ENCODE data around the gene CIT.

CIT gene

DNA sequence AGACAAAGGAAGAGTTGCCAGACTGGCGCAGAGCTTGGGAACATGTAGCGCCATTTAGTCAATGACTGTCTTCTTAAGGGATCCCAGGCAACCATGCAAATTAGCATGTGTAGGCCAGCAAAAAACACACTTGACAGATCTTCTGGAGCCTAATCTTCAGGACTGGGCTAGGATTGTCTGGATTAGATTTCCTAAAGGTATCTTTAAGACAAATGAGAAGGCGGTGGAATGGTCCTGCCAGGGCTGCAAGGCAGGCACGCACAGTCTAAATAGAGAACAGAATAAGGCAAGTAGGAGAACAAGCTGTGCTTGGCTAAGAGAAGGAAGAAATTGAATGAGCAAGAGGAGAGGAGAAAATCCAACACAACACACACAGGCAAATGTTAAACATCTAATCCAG, 80.0 kb downstream of the CIT start:
- DNase-seq, result no peak

DNA sequence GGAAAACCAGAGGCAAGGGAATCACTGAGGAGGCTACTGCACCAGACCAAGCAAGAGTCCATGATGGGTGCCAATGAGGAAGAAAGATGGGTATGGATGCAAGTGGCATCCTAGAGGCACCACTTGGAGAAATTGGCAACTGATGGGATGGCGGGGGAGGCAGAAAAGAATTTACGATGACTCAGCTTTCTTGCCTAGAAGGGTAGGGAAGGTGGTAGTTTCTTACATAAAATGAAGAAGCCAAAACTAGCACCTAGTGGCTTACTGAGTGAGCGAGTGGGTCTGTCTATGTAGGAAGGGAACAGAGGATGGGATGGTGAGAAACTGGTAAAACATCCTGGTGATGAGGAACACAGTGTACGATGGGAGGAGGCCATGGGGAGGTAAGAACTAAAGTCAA, 80.8 kb downstream of the CIT start:
- DNase-seq, result no peak

DNA sequence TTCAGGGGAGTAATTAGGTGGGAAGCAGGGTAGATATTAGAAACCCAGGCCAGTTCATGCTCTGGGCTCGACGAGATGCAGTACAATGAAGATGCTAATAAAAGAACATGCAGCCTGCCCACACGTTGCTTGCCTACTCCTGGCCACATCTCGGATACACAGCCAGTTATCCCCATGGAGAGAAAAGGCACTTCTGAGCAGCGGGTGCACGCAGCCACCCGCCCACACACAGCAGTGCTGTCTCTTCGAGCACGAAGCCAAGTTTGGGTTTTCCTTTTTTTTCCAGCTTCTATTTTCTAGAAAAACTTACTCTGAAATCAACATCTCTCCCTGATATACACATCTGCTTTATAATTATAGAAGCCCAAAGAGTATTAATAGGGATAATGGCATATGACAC, 85.7 kb downstream of the CIT start:
- no peak for DNase-seq

DNA sequence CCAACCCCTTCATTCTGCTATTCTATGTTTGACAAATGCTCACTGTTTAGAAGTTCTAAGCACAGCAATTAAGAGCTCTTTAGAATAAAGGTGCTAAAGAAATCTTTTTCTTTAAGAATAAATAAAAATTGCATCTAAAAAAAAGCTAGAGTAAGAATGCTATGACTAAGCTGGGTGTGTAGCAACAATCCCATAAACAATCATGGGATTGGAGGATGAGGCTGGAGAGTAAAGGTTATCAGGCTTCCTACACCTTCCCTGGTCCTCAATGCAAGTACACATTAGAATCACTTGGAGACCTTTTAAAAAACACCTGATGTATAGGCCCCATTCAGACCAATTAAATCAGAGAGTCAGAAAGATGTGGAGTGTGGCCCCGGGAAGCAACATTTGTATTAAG, 88.3 kb downstream of the CIT start:
- no peak for DNase-seq

DNA sequence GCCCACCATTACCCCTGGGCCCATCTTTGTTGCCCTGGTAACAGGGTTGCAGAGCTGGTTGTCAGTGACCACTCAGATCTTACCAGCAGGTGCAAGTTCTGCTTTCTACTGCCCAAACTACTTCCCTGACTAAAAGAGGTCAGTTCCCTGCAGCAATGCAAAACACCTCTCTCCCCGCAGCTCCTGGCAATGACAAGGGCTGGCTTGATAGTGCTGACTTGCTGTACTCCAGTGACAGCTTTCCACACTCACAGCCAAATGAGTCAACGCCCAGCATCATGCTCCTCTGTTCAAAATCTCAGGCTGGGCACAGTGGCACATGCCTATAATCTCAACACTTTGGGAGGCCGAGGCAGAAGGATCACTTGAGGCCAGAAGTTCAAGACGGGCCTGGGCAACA, 90.6 kb downstream of the CIT start:
- DNase-seq, result no peak

DNA sequence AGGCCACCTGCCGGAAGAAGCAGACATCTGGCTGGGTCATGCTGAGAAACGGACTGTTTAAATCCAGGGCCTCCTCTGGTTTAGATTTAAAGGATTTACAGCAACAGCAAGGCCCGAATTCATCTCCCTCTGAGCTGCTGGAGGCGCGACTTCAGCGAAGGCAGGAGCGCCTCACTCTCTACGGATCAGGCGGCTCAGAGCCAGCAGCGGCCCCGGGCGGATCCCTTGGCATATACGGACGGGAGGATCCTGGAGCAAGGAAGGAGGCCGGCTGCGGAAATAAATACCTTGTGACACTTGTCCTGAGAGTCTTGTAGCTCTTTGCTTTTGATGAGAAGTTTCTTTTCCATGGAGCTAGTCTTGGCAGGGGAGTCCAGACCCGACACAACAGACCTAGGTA, 92.4 kb downstream of the CIT start:
- no peak for DNase-seq

DNA sequence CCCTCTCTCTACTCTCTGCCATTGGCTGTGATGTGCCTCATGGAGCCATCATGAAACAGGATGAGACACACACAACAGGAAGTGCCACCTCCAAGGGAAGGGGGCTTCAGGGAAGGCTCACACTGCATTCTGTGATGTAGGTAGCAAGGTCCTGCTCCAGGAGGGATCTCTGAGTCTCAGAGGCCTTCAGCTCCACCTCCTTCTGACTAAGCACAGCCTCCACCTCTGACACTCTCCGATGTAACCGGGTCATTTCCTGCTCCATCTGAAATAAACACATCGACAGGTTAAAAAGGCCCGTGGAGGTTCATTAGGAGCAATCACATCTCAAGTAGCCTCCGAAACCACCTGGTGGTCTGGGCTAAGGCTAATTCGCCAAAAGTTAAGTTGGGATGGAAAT, 93.3 kb downstream of the CIT start:
- no peak for DNase-seq

DNA sequence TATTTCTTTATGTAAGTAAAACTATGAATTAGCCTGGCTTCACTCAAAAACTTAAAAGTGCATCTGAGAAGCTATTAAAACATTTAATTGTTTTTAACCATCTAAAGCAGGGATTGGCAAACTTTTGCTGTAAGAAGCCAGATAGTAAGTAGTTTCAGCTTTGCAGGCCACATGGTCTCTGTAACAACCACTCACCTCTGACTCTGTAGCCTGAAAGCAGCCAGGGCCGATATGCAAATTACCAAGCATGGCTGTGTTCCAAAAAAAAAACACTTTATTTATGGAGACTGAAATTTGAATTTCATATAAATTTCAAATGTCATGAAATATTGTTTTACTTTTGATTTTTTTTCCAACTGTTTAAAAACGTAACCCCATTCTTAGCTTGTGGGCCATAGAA, 95.3 kb downstream of the CIT start:
- no peak for DNase-seq

DNA sequence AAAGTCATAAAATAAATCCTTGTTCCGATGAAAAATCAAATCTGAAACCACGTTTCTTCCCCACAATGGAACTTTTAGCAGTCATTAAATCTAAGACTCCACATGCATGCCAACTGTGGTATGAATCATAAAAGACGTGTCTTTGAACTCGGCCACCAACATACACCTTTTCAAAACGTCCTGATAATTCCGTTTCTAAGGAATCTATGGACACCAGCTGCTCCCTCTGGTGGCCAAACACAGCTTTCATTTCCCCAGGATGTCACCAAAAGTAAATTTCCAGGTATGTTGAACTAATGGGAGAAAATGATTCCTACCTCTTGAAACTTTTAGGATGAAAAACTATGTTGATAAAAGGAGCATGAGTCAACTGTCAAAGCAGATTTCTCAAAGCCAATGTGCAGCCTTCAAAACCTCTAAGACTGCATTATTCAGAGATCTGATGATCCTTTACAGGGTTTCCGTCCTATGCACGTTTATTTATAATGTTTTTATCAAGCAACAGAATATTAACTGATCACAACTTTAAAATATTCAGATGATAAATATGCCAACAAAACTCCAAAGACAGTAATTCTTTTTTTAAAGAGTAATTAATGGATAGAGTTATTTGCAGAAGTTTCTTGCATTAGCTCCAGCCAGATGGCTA, 96.2 kb downstream of the CIT start:
- DNase-seq, result no peak

DNA sequence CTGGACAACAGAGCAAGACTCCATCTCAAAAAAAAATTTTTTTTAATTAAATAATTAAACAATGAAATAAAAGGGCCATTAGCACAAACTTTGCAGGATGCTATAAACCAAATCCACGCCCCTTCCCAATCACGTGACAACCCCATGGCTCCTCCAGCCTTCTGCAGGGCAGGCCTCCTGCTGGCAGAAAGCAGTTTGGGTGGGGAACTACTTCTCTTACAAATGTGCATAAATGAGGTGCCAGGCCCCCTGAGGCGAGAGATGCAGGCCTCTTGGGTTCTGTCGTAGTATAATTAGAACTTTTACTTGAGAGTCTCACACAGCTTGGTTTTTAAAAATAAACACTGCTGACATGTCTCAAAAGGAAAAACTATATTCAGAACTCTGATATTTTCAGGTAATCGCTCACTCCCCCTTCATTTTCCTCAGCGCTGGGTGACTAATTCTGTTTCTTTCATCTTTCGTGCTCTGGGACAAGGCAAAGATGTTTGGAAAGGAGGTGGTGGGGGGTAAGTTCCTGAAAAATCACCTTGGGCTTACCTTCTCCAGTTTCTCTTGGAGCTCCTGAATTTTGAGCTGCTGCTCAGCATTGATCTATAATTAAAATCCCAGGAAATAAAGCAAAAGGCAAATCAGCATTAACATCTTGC, 101.7 kb downstream of the CIT start:
- no peak for DNase-seq

DNA sequence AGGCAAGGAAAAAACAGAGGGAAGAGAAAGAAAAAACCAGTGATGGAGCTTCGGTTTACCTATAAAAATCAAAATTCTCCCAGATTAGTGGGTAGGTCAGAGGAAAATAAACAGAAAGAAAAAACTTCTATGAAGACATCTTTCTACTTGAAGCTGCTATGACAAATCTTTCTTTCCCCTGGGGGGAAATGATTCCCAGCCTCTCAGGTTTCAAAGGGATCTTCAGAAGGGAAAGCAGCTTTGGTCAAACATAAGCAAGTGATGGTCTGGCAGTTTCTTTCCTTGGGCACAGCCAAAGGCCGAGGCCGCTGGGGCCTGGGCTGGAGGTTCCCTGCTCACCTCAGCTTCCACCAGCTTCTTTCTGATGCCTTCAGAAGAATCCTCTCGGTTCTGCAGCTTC, 104.7 kb downstream of the CIT start:
- DNase-seq, result no peak

DNA sequence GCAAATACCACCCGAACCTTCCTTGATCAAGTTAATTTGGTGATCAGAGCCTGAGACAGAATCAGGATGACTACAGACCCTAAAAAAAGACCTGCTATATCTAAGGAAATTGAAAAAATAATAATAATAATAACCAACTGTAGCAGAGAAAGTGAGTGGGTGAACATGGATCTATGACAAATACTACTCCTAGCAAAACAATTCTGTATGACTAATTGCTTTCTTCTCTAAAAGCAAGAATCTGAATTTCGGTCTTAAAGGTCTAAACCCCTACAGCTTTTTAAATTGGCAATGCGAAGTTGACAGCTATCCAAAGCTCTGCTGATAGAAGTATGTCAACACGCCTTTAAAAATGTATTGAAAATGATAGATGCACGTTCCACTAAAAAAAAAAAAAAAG, 107.0 kb downstream of the CIT start:
- DNase-seq, result no peak

DNA sequence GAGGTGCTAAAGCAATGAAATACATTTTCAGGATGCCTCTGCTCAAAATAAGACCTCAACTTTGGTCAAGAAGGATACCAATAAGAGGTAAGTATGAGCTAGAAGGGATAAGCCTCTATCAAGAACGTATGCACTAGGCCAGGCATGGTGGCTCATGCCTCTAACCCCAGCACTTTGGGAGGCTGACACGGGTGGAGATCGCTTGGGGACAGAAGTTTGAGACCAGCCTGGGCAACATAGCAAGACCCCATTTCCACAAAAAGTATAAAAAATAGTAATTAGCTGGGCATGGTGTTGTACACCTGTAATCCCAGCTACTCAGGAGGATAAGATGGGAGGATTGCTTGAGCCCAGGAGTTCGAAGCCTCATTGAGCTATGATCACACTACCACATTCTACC, 114.5 kb downstream of the CIT start:
- DNase-seq, result no peak

DNA sequence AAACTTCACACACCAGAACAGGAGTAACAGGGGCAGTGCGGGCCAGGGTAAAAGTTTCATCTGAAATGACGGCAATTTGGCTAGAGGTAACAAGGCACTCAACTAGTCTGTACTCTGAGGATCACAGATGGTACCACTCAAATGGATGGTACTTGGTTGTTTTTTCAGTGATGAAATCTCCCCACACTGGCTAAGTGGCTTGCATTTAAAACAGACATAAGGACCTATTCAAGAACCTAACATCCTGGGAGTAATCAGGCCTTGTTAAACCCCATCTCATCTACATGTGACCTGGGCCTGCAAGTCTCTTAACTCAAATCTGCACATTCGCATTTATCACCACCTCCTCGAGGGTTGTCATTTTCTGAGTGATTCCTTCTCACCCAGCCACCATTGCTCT, 118.4 kb downstream of the CIT start:
- DNase-seq, result no peak

DNA sequence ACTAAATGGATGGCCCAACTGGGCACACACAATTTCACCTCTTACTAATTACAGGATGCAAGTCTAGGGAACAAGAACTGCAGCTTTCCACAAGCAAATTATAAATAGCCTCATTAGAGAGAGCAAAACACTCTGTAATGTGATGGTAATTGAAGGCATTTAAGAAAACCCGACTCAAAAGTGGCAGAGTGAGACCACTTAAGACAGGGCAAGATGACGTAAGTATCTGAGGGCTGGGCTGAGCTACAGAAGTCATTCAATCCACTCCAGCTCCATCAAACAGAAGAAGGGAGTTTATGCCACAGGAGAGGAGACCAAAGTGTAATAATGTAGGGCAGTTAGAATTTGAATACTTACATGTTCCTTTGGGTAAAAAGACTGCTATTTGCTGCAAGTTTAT, 118.9 kb downstream of the CIT start:
- no peak for DNase-seq

DNA sequence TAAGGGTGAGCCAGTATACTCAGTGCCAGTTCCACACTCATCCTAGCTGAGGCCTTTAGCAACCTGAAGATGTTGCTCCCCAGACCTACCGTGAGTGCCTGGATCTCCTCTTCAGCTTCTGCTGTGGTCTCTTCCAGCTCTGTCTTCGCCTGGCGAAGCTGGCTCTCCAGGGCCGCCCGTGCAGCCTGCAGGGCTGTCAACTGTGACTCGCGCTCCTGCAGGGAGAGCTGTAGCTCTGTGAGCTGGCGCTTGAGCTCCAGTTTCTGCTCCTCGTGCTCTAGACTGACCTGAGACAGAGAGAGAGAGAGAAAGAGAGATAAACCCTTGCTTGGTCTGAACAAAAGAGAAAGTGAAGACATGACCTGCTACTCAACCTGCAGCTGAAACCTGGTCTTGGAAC, 125.2 kb downstream of the CIT start:
- DNase-seq, result no peak

DNA sequence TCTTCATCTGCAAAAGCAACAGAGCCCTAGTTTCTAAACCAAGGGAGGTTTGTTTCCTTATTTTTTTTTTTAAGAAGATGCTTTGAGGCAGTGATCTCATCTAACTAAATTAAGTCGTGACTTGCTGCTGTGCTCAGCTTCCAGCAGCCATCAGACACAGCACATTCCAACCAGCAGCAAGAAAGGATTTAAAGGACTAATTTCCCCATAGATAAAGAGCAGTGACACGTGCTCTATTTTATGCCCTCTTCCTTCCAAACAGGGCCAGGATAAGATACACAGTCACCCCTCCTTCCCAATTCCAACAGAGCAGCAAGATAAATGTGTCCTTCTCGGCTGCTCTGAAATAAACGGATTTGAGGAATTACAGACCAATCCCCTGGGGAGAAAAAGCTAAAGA, 127.5 kb downstream of the CIT start:
- DNase-seq, result no peak

DNA sequence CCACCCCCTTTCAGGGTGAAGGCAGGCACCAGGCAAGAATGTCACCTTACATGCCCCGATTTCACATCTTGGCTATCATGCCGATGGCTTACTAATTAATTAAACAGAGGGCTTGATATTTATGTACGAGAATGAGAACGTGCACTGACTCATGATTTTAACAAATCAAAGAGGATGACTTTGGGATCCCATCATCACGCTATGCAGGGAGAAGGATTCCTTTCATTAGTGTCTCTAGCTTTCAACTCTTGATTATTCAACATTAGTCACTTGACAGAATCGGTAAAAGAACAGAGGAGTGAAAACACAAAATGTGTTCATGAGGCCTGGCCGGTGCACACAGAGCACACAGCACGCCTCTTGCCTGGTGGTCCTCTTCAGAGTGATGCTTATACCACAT, 128.6 kb downstream of the CIT start:
- no peak for DNase-seq

DNA sequence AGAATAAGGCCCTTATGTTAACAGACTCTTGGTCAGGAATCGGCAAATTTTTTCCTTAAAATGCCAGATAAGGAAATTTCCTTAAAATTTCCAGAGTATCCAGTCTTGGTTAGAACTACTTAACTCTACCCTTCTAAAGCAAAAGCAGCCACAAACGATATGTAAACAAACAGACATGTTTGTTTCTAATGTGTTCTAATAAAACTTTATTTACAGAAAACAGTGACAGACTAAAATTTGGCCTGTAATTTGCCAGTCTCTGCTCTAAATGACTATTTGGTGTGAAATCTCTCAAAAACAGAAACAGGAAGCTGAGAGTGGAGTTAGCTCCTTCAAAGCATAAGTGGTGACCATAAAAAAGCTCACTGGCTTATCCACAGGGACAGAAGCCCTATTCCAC, 131.0 kb downstream of the CIT start:
- DNase-seq, result no peak

DNA sequence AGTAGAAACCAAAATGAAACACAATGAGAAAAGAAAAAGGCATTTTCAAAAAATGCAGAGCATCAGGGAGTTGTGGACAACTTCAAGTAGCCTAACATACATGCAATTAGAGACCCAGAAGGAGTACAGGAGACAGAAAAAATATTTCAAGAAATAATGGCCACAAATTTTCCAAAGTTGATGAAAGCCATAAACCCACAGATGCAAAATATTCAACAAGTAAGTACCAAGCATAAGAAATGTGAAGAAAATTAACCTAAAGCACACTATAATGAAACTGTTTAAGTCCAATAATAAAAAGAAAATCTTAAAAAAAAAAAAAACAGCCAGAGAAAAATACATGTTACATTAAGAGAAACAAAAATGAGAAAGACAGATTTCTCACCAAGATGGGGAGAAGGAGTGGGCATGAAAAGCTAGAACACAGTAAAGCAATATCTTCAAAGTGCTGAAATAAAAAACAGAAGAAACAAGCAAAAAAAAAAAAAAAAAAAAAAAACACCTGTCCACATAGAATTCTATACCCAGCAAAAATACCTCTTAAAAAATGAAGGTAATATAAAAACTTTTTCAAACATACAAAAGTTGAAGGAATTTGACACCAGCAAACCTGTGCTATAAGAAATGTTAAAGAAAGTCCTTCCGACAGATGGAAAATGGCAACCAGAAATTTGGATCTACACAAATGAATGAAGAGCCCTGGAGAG, 132.1 kb downstream of the CIT start:
- no peak for DNase-seq

DNA sequence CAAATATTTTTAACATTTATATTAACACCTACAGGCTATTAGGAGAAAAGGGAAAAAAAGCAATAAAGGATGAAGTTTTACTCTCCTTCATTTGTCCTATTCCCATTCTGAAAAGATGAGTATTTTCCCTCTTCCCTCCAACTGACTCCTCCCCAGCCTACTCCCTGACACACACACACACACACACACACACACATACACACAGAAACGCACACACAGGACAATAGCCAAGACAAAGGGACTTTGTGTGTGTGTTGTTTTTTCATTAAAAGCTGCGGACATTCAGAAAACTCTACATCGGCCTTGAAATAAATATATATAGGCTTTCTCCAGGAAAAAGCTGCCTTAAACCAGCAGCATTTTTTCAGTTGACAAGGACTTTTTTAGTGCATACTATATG, 134.4 kb downstream of the CIT start:
- DNase-seq, result no peak

DNA sequence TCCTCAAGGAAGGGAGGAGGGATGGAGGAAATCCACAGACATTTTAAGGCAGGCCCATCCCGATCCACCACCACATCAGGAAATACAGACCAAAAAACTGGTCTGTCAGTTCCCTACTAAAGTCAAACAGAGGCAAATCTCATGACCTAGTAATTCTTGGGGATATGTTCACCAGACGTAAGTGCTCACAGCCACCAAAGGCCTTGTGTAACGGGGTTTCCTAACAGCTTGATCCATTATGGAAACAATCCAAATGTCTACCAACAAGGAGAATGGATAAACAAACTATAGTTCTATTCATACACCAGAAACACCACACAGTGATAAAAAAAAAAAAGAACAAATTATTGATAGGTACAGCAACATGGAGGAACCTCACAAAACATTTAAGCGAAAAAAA, 136.3 kb downstream of the CIT start:
- no peak for DNase-seq

DNA sequence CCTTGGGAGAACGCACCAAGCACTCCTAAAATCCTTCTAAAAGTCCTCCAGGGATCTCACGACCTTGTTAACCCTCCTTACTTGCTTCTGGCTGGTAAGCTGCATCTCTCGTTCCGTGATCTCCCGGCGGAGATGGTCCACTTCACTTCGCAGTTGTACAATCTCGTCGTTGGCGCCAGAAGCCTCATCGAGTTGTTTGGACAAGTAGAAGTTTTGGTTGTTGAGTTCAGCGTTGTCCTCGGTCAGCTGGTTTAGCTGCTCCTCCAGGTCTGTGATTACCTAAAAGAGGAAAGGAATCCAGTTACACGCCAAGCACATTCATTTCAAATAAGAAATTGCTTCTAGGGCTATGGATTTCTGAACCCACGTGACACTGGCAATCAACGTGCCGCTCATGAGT, 142.0 kb downstream of the CIT start:
- DNase-seq, result no peak

DNA sequence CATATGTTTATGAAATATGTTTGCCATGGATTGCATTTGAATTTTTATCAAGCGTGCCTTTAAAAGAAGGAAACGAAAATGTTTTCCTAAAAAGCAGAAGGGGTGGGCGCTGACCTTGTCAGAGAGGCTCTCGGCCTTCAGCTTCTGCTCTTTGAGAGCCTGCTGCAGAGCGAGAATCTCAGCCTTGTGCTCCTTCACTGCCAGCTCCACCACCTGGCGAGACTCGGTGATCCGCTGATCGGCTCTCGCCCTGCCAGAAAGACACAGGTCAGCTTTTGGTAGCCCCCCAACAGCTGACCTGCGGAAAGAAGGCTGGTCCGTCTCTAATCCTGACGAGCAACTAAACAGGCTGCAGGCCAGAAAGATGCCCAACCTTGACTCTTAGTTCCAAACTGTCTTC, 146.7 kb downstream of the CIT start:
- DNase-seq, result no peak

DNA sequence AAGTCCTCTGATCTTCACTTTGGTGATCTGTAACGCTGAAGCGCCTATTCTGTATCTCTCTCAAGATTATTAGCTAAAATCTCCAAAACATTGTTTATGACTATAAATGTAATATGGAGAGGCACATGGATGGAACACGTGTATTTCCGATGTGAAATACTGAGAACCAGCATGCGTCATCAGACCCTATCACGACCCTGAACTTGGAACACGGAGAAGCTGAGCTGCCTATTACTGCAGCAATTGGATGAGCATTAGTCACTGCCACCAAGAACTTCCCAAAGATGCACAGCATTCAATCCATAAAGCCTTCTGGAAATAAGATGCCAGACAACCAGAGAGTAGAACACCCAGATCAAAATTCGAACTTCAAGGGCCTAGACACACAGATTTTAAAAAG, 147.2 kb downstream of the CIT start:
- DNase-seq, result no peak

Measured in activated CD8-positive, alpha-beta memory T cell treated with anti-CD3 and anti-CD28 coated beads, Interleukin-2, amount 50 U/mL, for 48 hours (primary cell).